Mucosa of stomach (tissue), 1 donor: ENCODE results near the gene GTF2I.
"Not testable (repeated sequence)": the region's sequence is repeated elsewhere in the genome, so short reads cannot be mapped to it uniquely, and the experiment has no call there.

Experiments
- H3K27me3 ChIP-seq: one replicate; pipeline ENCODE4 v1.7.0; 2013; ENCODE audit warnings: mild to moderate bottlenecking, low read length; ENCODE audit not compliant: control insufficient read depth, insufficient read depth
- H3K36me3 ChIP-seq: one replicate; pipeline ENCODE4 v1.7.0; 2013; ENCODE audit warnings: low read length; ENCODE audit not compliant: control insufficient read depth, insufficient read depth
- H3K4me1 ChIP-seq: one replicate; pipeline ENCODE4 v1.7.0; 2013; ENCODE audit warnings: mild to moderate bottlenecking, low read length; ENCODE audit not compliant: control insufficient read depth, insufficient read depth
- H3K4me3 ChIP-seq: one replicate; pipeline ENCODE4 v1.7.0; 2013; ENCODE audit warnings: low read length
- H3K9ac ChIP-seq: one replicate; pipeline ENCODE4 v1.7.0; 2013; ENCODE audit warnings: mild to moderate bottlenecking, low read length, moderate library complexity
- H3K9me3 ChIP-seq: one replicate; pipeline ENCODE4 v1.7.0; 2013; ENCODE audit warnings: mild to moderate bottlenecking, low read length, moderate library complexity; ENCODE audit not compliant: control insufficient read depth
- donor health status: Pancreatic carcinoma.

The GTF2I gene

DNA sequence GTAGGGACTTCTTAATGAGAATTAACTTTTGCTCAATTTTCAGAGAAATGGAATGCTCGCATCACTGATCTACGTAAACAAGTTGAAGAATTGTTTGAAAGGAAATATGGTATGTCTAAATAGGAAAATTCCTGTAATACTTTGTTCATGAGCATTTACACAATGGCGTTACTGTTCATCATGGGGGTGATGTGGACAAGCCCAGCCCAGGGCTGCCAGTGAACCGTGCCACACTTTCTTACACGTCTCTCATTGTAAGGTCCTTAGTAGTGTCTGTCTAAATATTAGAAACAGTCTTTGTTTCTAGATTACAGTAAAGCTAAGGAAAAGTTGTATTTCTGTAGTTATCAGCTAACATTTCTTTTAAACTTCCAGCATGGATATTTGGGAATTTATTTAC is 72.7 kb downstream of the GTF2I start:
- not testable (repeated sequence) for H3K27me3 ChIP-seq, H3K36me3 ChIP-seq, H3K9me3 ChIP-seq, H3K4me1 ChIP-seq, H3K9ac ChIP-seq, H3K4me3 ChIP-seq

DNA sequence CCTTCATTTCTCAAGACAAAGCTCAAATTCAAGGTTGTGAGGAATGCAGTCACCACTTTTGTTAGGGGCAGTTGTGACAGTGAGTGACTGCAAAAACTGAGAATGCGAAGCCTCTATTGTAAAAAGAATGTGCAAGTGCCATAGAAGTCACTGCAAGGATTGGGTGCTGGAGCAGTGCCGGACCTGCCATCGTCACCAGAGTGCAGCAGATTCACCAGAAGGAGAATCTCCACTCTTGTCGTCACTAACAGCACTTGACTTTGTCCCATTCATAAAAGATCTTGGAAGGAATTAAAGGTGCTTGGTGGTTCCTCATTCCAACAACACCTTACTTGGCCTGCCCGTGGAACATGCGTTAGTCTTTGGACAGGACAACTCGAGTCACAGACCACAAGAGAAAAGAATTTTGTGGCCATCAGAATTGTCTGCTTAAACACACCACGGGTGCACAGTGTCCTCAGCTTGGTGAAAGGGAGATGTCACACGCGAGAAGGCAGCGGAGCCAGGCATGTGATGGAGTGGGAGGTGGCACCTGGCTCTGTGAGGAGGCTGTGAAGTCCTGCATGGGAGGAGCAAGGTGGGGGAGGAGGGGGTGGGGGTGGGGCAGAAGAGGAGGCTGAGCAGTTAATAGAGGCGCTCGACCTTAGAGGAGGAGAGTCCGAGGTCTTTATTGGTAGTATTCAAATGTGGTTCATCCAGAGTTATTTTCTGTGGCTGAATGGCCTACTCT is 82.6 kb downstream of the GTF2I start:
- H3K4me3 ChIP-seq, H3K4me1 ChIP-seq, H3K27me3 ChIP-seq, H3K36me3 ChIP-seq, H3K9ac ChIP-seq, H3K9me3 ChIP-seq: not testable (repeated sequence)

DNA sequence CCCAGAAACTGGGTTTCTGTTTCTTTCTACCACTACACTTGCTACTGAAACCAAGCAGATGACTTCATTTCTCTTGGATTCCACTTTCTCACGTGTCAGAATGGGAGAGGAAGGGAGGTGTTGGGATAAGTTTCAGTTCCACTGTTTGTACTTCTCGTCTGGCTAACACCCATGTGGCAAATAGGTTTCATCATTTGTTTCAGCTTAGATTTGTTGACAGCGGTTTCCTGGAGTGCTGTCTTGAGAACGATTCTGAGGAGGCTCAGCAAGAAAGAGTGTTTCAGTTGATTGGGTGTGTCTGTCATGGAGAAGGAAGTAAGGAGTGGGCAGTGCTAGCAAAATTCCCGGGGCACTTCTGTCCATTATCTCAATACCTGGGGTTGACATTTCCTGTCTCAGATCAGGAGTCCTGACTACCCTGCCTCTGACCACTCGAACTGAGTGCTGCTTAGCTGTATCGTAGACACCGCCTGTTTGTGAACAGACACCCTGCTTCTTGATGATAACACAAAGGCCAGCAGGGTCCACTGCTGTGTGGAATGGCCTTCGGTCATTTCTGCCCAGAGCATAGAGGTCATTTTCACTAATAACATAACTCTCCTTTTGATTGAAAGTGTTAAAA is 86.5 kb downstream of the GTF2I start:
- H3K9ac ChIP-seq, H3K4me3 ChIP-seq, H3K36me3 ChIP-seq, H3K4me1 ChIP-seq, H3K27me3 ChIP-seq, H3K9me3 ChIP-seq: not testable (repeated sequence)

DNA sequence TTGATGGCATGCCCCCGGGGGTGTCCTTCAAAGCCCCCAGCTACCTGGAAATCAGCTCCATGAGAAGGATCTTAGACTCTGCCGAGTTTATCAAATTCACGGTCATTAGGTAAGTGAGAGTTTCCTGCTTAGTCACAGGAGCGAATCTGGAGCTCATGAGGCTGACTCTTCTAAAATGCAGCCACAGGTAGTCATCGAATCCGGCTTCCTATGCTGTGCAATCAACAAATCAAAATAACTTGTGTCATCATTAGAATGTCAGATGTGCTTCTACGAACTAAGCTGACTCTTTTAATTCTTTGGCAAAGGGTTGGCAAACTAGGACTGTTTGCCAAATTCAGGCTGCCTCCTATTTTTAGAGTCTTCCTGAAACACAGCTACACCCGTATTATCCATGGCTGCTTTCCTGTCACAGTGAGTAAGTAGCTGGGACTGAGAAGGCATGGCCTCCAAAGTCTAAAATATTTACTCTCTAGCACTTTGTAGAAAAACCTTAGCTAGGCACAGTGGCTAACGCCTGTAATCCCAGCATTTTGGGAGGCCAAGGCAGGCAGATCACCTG is 96.5 kb downstream of the GTF2I start:
- H3K9me3 ChIP-seq, H3K9ac ChIP-seq, H3K27me3 ChIP-seq, H3K4me1 ChIP-seq, H3K36me3 ChIP-seq, H3K4me3 ChIP-seq: not testable (repeated sequence)

DNA sequence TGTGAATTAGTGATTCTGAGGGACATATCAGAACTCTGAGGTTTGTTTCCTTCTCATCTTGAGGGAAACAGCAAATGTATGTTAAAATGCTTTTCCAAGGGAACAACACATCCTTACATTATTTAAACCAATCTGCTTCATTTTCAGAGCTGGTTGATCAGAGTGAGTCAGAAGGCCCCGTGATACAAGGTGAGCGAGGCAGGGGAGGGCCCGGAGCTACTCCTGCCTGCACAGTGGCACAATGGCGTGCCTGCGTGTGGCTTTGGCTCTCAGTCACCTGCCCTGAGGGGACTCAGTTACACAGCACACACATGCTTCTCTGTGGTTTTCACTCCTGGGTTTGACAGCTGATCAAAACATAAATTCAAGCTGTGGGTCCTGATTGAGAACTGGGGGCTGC is 99.2 kb downstream of the GTF2I start:
- not testable (repeated sequence) for H3K27me3 ChIP-seq, H3K4me1 ChIP-seq, H3K9me3 ChIP-seq, H3K4me3 ChIP-seq, H3K9ac ChIP-seq, H3K36me3 ChIP-seq

DNA sequence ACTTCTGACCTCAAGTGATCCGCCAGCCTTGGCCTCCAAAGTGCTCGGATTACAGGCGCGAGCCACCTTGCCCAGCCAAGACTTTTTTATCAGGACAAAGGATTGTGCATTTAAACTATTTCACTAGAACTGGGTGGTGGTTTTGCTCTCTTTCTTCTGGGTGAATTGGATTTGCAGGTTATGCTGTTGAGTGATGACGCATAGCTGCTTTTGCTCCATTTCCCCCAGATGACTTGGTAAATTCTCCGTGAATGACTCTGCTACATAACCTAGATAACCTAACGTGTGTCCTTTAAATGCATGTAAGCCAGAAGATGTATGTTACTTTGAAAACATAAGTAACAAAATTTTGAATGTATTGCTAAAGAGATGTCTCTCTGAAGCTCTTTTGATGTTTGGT is 100.8 kb downstream of the GTF2I start:
- H3K9ac ChIP-seq, H3K27me3 ChIP-seq, H3K4me1 ChIP-seq, H3K4me3 ChIP-seq, H3K36me3 ChIP-seq, H3K9me3 ChIP-seq: not testable (repeated sequence)

DNA sequence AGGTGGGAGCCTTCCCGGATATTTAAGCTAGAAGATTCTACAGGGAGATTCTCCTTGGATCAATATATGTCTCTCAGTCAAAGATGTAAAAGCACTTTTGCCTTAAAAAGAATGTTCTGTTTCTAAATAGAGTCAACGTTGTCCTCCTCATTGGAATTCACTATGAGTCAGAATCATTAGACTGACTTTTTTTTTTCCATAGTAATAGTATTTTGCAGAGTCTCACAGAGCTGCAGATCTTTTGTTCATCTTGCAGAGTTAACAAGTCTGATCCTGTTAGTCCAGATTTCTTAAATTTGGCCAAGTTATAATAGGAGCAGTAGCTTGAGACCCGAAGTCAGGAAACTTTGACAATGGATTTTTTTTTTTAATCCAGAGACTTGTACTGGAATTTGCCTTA is 101.5 kb downstream of the GTF2I start:
- H3K4me1 ChIP-seq, H3K9ac ChIP-seq, H3K27me3 ChIP-seq, H3K36me3 ChIP-seq, H3K4me3 ChIP-seq, H3K9me3 ChIP-seq: not testable (repeated sequence)

DNA sequence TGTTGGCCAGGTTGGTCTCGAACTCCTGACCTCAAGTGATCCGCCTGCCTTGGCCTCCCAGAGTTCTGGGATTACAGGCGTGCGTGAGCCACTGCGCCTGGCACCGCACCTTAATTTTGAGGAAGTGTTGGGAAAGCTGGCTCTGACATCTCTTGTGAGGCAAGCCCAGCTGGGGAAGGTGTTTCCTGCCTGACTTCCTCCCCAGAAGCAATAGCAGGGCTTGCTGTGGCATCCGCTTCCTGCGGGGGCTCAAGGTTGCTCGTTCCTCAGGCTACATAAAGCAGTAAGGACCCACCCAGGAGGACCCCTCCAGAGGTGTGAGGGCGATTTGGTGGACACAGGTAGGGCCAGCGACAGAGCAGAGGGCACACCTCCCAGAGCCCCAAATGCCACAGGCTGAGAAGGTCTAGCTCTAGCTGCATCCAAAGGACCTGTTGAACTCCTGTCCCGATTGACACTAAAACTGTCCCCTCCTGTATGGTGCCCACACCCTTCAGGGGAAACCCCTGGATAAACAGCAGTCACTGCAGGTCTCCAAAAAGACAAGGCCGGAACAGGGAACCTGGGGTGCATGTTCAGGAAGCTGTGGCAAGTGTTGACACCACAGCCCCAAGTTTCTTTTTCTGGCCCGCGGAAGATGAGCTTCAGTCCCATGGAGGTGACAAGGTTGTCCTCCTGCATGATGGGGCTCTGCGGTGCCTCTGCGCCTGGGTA is 107.8 kb downstream of the GTF2I start:
- not testable (repeated sequence) for H3K36me3 ChIP-seq, H3K4me1 ChIP-seq, H3K27me3 ChIP-seq, H3K4me3 ChIP-seq, H3K9me3 ChIP-seq, H3K9ac ChIP-seq

DNA sequence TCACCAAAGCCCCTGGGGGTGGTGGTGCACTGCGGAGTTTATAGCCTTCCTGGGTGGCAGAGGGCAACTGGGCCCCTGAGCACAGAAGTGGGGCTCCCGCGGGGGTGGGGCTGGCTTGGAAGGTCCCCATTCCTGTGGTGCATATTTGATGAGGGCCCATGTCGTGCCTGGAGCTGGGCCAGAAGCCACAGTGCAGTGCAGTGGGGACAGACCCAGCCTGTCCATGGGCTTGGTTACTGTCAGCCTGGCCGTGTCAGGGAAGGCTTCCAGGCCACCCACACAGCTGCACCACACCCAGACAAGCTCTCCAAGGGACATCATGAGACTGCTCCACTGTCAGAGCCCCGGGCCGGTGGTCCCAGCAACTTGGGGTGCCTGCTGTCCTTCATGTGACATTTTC is 109.0 kb downstream of the GTF2I start:
- H3K4me3 ChIP-seq, H3K36me3 ChIP-seq, H3K4me1 ChIP-seq, H3K9me3 ChIP-seq, H3K27me3 ChIP-seq, H3K9ac ChIP-seq: not testable (repeated sequence)

DNA sequence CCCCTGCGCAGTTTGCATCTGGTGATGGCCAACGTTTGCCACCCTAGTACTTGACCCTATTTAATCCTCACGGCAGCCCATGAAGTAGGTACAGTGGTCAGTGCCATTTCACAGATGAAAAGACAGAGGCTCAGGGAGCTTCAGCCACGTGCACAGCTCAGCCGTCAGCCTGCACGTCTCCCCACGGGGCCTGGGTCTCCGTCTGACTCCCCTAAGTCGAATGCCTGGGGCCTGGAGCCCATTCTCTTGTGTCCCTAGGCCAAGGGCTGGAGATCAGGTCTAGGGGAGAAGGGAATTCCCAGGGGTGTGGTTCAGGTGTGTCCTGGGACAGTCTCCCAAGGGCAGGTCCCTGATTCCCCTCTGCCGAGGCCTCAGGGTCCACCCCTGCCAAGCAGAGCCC is 109.5 kb downstream of the GTF2I start:
- H3K9ac ChIP-seq, H3K36me3 ChIP-seq, H3K4me1 ChIP-seq, H3K27me3 ChIP-seq, H3K4me3 ChIP-seq, H3K9me3 ChIP-seq: not testable (repeated sequence)

DNA sequence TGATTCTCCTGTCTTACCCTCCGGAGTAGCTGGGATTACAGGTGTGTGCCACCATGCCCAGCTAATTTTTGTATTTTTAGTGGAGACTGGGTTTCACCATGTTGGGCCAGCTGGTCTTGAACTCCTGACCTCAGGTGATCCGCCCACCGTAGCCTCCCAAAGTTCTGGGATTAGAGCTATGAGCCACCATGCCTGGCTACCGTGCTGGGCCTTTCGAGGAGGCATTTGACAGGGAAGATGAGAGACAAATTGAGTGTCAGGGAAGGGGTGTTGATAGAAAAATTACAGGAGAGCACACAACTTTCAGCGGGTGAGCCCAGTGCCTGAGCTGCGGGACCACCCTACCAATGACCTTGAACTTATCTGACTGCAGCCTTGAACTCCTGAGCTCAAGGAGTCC is 112.5 kb downstream of the GTF2I start:
- H3K9ac ChIP-seq, H3K36me3 ChIP-seq, H3K4me1 ChIP-seq: not testable (repeated sequence)

DNA sequence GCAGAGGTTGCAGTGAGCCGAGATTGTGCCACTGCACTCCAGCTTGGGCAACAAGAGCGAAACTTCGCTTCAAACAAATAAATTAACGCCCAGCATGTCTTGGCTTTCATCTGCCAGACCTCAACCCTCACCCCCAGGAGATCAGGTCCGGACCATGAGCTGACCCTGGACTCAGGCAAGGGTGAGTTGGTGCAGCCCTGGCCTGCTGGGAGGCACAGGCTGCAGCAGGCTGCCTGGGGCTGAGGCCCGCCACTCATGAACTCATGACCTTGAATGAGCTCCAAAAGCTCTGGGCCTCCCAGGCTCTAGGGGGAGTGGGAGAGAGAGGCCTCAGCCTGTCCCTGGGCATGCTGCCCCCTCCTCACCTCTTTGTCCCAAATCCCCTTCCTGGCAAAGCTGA is 114.6 kb downstream of the GTF2I start:
- not testable (repeated sequence) for H3K9me3 ChIP-seq, H3K36me3 ChIP-seq, H3K27me3 ChIP-seq, H3K4me3 ChIP-seq, H3K4me1 ChIP-seq, H3K9ac ChIP-seq

More for the DNA sequence above, 112.5 kb downstream of the GTF2I start:
- not testable (repeated sequence) for H3K9me3 ChIP-seq, H3K27me3 ChIP-seq, H3K4me3 ChIP-seq
